Thymus (tissue), 11 donors: ENCODE data around the gene TTC23. TPM values are rescaled to one million over a fixed set of nuclear protein-coding genes. Genes with fewer than 3 reads are reported as not detected.

Experiments used
- DNase-seq, 9 donors: peaks; one replicate each; pipeline ENCODE4 v3.0.0-alpha.2; 2013; ENCODE audit warnings: low spot score in 9 of 9, low read depth in 6 of 9, missing footprints in 1 of 9
- H3K27ac ChIP-seq, 2 donors: one replicate each; pipeline ENCODE4 v1.5.1; 2013; ENCODE audit warnings: control low read depth in 1 of 2, low read depth in 1 of 2, low read length in 1 of 2, mild to moderate bottlenecking in 1 of 2, moderate library complexity in 1 of 2
- H3K27me3 ChIP-seq, 2 donors: one replicate each; pipeline ENCODE4 v1.5.1; 2013; ENCODE audit warnings: low read length in 1 of 2; ENCODE audit not compliant: control insufficient read depth in 2 of 2, insufficient read depth in 1 of 2
- H3K36me3 ChIP-seq, 2 donors: one replicate each; pipeline ENCODE4 v1.5.1; 2013; ENCODE audit warnings: low read length in 1 of 2, mild to moderate bottlenecking in 1 of 2, moderate library complexity in 1 of 2; ENCODE audit not compliant: control insufficient read depth in 2 of 2, insufficient read depth in 2 of 2
- H3K4me1 ChIP-seq, 2 donors: one replicate each; pipeline ENCODE4 v1.5.1; 2013; ENCODE audit warnings: low read length in 2 of 2; ENCODE audit not compliant: control insufficient read depth in 2 of 2, insufficient read depth in 2 of 2
- H3K4me3 ChIP-seq, 2 donors: one replicate each; pipeline ENCODE4 v1.5.1; 2013; ENCODE audit warnings: low read length in 2 of 2, control low read depth in 1 of 2, mild to moderate bottlenecking in 1 of 2
- H3K9me3 ChIP-seq, 2 donors: one replicate each; pipeline ENCODE4 v1.5.1; 2013; ENCODE audit warnings: low read length in 1 of 2, mild to moderate bottlenecking in 1 of 2; ENCODE audit not compliant: control insufficient read depth in 2 of 2, insufficient read depth in 1 of 2
- WGBS: extraction: QIAGEN DNeasy Blood & Tissue Kit; methylation state at CpG from one replicate; pipeline ENCODE4 v1.1.7; 2013; 5-methylcytosine and 5-hydroxymethylcytosine counted together
- polyA plus RNA-seq: library from polyadenylated mRNA; stranded (reverse); fragments of 200-250 nt; gene quantifications from one replicate; pipeline ENCODE4 v1.2.3, GENCODE V29; 2013
- total RNA-seq: library from RNA; stranded (reverse); fragments of 120-200 nt; gene quantifications from one replicate; pipeline ENCODE4 v1.2.4, GENCODE V29; 2013
- donor health status: healthy.

TTC23 gene
- total and polyA plus RNA-seq, 2 donors, result 5.7 to 7.7 TPM

- WGBS, result 98% methylated on average over 4 of the region's 4 CpGs
- no peak for DNase-seq
- H3K27me3 ChIP-seq, result no peaks in the 10 kb centered on the region
- H3K4me3 ChIP-seq, result no peak overlapping the region
- no peaks in the 10 kb centered on the region for H3K36me3 ChIP-seq
- H3K9me3 ChIP-seq, result no peaks in the 10 kb centered on the region
- H3K4me1 ChIP-seq, result peaks cover 0 to 2% of the 10 kb centered on the region in 2 donors
- no peak overlapping the region for H3K27ac ChIP-seq
These were observed 107.4 kb downstream of the TTC23 start for GRCh38 chr15:99141943-99142342.

GRCh38 chr15:99140590-99140989 is 108.8 kb downstream of the TTC23 start:
- DNase-seq, result no peak
- Histone ChIP-seq H3K27me3 (no peaks in the 10 kb centered on the region), H3K4me1 (peaks cover 0 to 2% of the 10 kb centered on the region in 2 donors), H3K4me3 (no peak overlapping the region), H3K27ac (no peak overlapping the region), H3K36me3 (no peaks in the 10 kb centered on the region), H3K9me3 (no peaks in the 10 kb centered on the region)
- 97% methylated on average over 4 of the region's 4 CpGs for WGBS

GRCh38 chr15:99139276-99139675 is 110.1 kb downstream of the TTC23 start:
- Histone ChIP-seq H3K4me1 (no peaks in the 10 kb centered on the region), H3K4me3 (no peak overlapping the region), H3K36me3 (no peaks in the 10 kb centered on the region), H3K27me3 (no peaks in the 10 kb centered on the region), H3K9me3 (no peaks in the 10 kb centered on the region), H3K27ac (no peak overlapping the region)
- WGBS, result 96% methylated on average over 4 of the region's 4 CpGs
- no peak for DNase-seq

- WGBS, result 98% methylated on average over 15 of the region's 15 CpGs
- no peak for DNase-seq
- H3K27ac ChIP-seq, result no peak overlapping the region
These were observed 110.8 kb downstream of the TTC23 start for GRCh38 chr15:99138491-99138982.

GRCh38 chr15:99137877-99138276 is 111.5 kb downstream of the TTC23 start:
- Histone ChIP-seq H3K27me3 (no peaks in the 10 kb centered on the region), H3K9me3 (no peaks in the 10 kb centered on the region), H3K4me3 (no peak overlapping the region), H3K4me1 (no peaks in the 10 kb centered on the region), H3K27ac (no peak overlapping the region), H3K36me3 (no peaks in the 10 kb centered on the region)
- DNase-seq, result no peak
- 97% methylated on average over 5 of the region's 5 CpGs for WGBS

More at GRCh38 chr15:99138491-99138982, 110.8 kb downstream of the TTC23 start:
- Histone ChIP-seq H3K4me1 (no peaks in the 10 kb centered on the region), H3K36me3 (no peaks in the 10 kb centered on the region), H3K9me3 (no peaks in the 10 kb centered on the region), H3K27me3 (no peaks in the 10 kb centered on the region), H3K4me3 (no peak overlapping the region)

GRCh38 chr15:99137111-99137546 is 112.3 kb downstream of the TTC23 start:
- H3K27me3 ChIP-seq, result no peaks in the 10 kb centered on the region
- no peaks in the 10 kb centered on the region for H3K36me3 ChIP-seq
- DNase-seq, result peak in 1 of 9 donors; percentile 3
- WGBS, result 96% methylated on average over 13 of the region's 13 CpGs
- no peak overlapping the region for H3K4me3 ChIP-seq
- peaks cover 0 to 2% of the 10 kb centered on the region in 2 donors for H3K4me1 ChIP-seq
- H3K27ac ChIP-seq, result no peak overlapping the region
- no peaks in the 10 kb centered on the region for H3K9me3 ChIP-seq

- no peak for DNase-seq
- Histone ChIP-seq H3K4me1 (peaks cover 0 to 2% of the 10 kb centered on the region in 2 donors), H3K27ac (no peak overlapping the region), H3K36me3 (no peaks in the 10 kb centered on the region), H3K27me3 (no peaks in the 10 kb centered on the region), H3K9me3 (no peaks in the 10 kb centered on the region), H3K4me3 (no peak overlapping the region)
- 88% methylated on average over 4 of the region's 4 CpGs for WGBS
These were observed 114.2 kb downstream of the TTC23 start for GRCh38 chr15:99135194-99135593.

- DNase-seq, result no peak
- Histone ChIP-seq H3K4me3 (no peak overlapping the region), H3K27me3 (no peaks in the 10 kb centered on the region), H3K4me1 (peaks cover 0 to 2% of the 10 kb centered on the region in 2 donors), H3K36me3 (peaks cover 0 to 3% of the 10 kb centered on the region in 2 donors), H3K27ac (no peak overlapping the region), H3K9me3 (no peaks in the 10 kb centered on the region)
- WGBS, result 93% methylated on average over 11 of the region's 11 CpGs
These were observed 115.0 kb downstream of the TTC23 start for GRCh38 chr15:99134317-99134821.

GRCh38 chr15:99132634-99133287 is 116.6 kb downstream of the TTC23 start:
- peaks cover 0 to 3% of the 10 kb centered on the region in 2 donors for H3K36me3 ChIP-seq
- no peak overlapping the region for H3K4me3 ChIP-seq
- DNase-seq, result no peak
- 98% methylated on average over 18 of the region's 18 CpGs for WGBS
- no peaks in the 10 kb centered on the region for H3K9me3 ChIP-seq
- H3K27me3 ChIP-seq, result no peaks in the 10 kb centered on the region
- H3K4me1 ChIP-seq, result peaks cover 0 to 2% of the 10 kb centered on the region in 2 donors
- H3K27ac ChIP-seq, result no peak overlapping the region
